BE2C (cell line): ENCODE data around the gene SLC24A3.

Source experiments
- DNase-seq: peaks from one replicate; pipeline ENCODE4 v3.0.0-alpha.2; 2020
- H3K27me3 ChIP-seq: fragments of 250-450 bp; sonication (Bioruptor Pico); 2 replicates; pipeline ENCODE4 v1.5.1; 2020; ENCODE audit warnings: mild to moderate bottlenecking
- H3K36me3 ChIP-seq: fragments of 250-450 bp; sonication (Bioruptor Pico); 2 replicates; pipeline ENCODE4 v1.5.1; 2020; ENCODE audit warnings: mild to moderate bottlenecking
- H3K4me1 ChIP-seq: fragments of 250-450 bp; sonication (Bioruptor Pico); 2 replicates; pipeline ENCODE4 v1.5.1; 2020
- H3K4me3 ChIP-seq: 2 replicates; pipeline ENCODE4 v1.5.1; 2011; ENCODE audit warnings: low read depth, low read length
- H3K9me3 ChIP-seq: fragments of 250-450 bp; sonication (Bioruptor Pico); 2 replicates; pipeline ENCODE4 v1.5.1; 2020
- CTCF ChIP-seq: IDR thresholded peaks from 2 replicates; pipeline ENCODE4 v1.5.1; 2012; ENCODE audit warnings: mild to moderate bottlenecking, low read depth, low read length

SLC24A3 gene

GRCh38 chr20:19317237-19318069 is 105.0 kb downstream of the SLC24A3 start:
- Histone ChIP-seq H3K4me3 (no peak overlapping the region), H3K4me1 (no peaks in the 10 kb centered on the region), H3K9me3 (no peaks in the 10 kb centered on the region), H3K27me3 (no peaks in the 10 kb centered on the region; the same call in 1 of the 2 replicates), H3K36me3 (no peaks in the 10 kb centered on the region)
- no peak for DNase-seq
- no peak for TF ChIP-seq CTCF

GRCh38 chr20:19318610-19319009 is 106.2 kb downstream of the SLC24A3 start:
- TF ChIP-seq CTCF = no peak
- H3K27me3 ChIP-seq = no peaks in the 10 kb centered on the region; the same call in 1 of the 2 replicates
- no peaks in the 10 kb centered on the region for H3K4me1 ChIP-seq
- no peak overlapping the region for H3K4me3 ChIP-seq
- no peaks in the 10 kb centered on the region for H3K36me3 ChIP-seq
- H3K9me3 ChIP-seq = no peaks in the 10 kb centered on the region
- DNase-seq = no peak

GRCh38 chr20:19320005-19320404 is 107.6 kb downstream of the SLC24A3 start:
- TF ChIP-seq CTCF = no peak
- no peak overlapping the region for H3K4me3 ChIP-seq

GRCh38 chr20:19321176-19321575 is 108.7 kb downstream of the SLC24A3 start:
- Histone ChIP-seq H3K27me3 (no peaks in the 10 kb centered on the region), H3K4me1 (no peaks in the 10 kb centered on the region), H3K9me3 (no peaks in the 10 kb centered on the region), H3K36me3 (no peaks in the 10 kb centered on the region), H3K4me3 (no peak overlapping the region)
- DNase-seq = no peak
- no peak for TF ChIP-seq CTCF

More at GRCh38 chr20:19320005-19320404, 107.6 kb downstream of the SLC24A3 start:
- no peak for DNase-seq
- H3K9me3 ChIP-seq = no peaks in the 10 kb centered on the region
- no peaks in the 10 kb centered on the region for H3K36me3 ChIP-seq
- H3K27me3 ChIP-seq = no peaks in the 10 kb centered on the region; the same call in 1 of the 2 replicates
- H3K4me1 ChIP-seq = no peaks in the 10 kb centered on the region

DNA sequence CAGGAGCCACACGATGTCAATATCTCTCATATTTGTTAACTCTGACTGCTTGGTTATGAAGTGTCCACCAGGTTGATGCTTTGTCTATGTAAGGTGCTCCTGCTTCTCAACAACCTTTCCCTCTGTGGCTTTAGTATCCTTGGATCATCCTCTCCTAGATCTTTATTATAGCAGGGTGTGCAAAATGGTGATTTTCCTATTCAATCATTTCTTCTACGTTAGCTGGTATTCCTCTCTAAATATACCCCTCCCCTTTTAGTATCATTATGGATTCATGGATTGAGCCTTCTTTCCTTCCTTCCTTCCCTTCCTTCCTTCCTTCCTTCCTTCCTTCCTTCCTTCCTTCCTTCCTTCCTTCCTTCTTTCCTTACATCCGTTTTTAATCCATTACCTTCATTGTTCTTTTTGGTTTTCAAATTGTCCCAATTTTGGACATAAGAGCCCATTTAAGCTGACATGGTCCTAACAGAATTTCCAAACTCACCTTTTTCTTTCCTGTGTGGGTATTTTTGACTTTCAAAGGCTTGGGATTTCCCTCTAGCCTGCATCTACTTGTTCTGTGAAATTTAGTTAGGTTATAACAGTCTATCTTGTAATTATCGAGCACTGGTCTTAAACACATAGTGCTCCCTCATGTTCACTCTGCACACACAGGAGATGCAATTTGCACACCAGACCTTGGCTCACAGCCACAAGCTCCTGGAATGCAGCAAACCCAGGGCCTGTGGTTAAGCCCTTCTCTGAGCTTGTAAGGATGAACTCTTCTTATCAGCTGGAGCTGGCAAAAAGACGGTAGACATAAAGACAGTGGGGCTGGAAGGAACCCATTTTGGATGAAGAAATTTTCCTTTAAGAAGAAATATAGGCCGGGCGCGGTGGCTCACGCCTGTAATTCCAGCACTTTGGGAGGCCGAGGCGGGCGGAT is 109.9 kb downstream of the SLC24A3 start:
- Histone ChIP-seq H3K4me1 (no peaks in the 10 kb centered on the region), H3K36me3 (no peaks in the 10 kb centered on the region), H3K4me3 (no peak overlapping the region), H3K27me3 (no peaks in the 10 kb centered on the region), H3K9me3 (no peaks in the 10 kb centered on the region)
- TF ChIP-seq CTCF = no peak
- no peak for DNase-seq
